ENCODE measurements around the gene HDAC10. TPM values are rescaled to one million over a fixed set of nuclear protein-coding genes. Genes with fewer than 3 reads are reported as not detected.

Gene HDAC10, protein sequence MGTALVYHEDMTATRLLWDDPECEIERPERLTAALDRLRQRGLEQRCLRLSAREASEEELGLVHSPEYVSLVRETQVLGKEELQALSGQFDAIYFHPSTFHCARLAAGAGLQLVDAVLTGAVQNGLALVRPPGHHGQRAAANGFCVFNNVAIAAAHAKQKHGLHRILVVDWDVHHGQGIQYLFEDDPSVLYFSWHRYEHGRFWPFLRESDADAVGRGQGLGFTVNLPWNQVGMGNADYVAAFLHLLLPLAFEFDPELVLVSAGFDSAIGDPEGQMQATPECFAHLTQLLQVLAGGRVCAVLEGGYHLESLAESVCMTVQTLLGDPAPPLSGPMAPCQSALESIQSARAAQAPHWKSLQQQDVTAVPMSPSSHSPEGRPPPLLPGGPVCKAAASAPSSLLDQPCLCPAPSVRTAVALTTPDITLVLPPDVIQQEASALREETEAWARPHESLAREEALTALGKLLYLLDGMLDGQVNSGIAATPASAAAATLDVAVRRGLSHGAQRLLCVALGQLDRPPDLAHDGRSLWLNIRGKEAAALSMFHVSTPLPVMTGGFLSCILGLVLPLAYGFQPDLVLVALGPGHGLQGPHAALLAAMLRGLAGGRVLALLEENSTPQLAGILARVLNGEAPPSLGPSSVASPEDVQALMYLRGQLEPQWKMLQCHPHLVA
- 7.9 to 14.0 TPM (median 12.2 TPM) in 5 replicates for total RNA-seq (2022; extraction: Qiagen RNA extraction; ENCODE audit: low read depth)

DNA sequence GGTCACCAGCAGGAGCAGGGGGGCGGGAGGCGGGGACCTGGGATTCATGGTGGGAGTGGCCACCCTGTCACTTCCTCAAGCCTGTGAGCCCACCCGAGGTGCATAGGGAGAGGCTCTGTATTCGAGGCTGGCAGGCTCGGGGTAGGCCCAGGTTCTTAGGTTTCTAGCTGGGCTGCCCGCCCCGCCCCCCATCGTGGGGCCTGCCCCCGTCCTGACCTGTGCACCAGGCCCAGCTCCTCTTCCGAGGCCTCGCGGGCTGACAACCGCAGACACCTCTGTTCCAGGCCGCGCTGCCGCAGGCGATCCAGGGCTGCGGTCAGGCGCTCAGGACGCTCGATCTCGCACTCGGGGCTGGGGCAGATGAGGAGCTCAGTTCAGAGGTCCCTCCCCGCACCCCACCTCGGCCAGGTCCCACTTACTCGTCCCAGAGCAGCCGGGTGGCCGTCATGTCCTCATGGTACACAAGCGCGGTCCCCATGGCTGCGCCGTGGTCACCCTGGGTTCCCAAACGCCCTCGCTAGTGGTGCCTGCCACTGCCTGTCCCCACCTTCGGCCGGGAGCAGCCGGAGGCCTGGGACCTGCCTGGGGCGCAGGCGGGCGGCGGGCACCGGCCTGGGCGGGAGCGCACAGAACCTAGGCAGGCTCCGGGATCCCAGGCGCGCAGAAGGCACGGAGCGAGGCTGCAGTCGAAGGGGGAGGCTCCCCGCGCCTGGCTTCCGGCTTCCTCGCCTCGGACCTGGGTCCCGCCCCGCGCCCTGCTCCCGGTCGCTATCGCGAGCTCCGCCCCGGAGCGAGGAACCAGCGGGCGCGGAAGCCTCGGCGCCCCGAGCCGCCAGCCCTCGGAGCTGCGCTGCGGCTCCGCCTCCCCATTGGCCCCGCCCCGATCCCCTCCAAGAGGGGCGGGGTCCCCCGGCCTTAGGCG, at the start of gene HDAC10:
TSS of gene HDAC10 (minus strand) at position 711 of the 922 bp plus-strand sequence. CDS start at position 478, 233 bp downstream.

DNA sequence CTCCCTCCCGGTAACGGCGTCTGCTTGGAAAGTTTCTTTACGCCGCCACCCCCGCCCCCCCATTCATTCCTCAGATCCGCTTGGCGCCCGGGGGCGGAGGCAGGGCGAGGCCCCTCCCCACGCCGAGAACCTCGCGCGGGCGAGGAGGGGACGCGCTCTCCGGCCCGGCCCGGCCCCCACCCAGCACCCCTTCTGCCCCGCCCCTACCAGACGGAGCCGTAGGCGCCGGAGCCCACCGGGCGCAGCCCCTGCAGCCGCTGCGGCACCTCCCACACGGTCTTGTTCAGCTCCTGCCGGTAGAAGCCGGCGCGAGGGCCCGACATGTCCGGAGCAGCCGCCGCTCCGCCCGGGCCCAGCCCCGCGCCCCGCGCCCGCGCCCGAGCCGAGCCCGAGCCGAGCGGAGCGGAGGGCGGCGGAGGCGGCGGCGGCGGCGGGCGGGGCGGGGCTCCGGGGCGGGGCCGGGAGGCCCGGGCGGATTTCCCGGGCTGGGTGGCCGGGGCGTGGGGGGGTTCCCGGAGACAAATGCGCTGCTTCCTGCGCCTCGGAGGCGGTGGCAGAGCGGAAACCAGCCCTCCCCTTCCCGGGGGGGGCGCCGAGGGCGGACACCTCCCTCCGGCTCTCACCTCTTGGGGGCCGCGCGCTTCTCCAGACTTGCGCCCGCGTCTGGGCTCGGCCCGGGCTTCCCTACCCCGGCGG, 19.1 kb upstream of the HDAC10 start, which contains the start of gene MAPK11:
TSS of gene MAPK11 (minus strand) at position 411 of the 696 bp plus-strand sequence. CDS start at position 323, 88 bp downstream.

GRCh38 chr22:50261615-50262459, 10.8 kb upstream of the HDAC10 start, which contains the start of gene MAPK12:
Gene MAPK12 (minus strand): TSS chr22:50261683. CDS start chr22:50261509, 174 bp downstream.

DNA sequence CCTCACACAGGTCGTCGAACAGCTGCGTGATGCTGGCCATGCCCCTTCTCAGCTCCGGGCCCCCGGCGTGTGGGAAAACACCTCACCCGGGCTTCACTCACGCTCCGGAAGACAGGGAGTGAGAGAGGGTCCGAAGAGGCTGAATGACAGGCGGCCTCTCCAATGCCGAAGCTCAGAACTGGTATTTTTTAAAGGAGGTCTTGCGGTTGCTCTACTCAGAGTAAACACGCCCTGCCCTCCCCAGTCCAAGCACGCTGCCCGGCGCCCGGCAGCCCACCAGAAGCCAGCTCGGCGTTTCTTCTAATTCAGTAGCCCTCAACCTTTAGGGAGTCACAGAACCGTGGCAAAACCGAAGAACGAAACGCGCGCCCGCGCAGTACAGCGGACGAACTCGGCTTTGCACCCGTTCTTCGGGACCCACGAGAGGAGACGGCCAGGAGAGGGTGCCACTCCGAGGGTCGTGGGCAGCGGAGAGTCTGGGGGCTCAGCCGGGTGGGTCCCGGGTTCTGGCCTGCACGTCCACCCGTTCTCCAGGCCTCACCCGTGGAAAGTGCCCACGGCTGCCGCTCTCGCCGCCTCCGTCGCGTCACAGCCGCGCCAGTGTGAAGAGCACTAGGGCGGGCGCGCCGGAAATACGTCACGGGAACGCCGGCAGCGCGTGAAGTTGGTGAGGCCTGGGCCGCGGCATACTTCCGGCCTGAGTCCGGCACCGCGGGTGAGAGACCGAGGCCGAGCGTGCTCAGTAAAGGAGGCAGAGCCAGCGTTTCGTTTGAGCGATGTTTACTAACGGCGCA, 6.4 kb downstream of the HDAC10 start, which contains the start of gene TUBGCP6:
TSS of gene TUBGCP6 (minus strand) at position 604 of the 794 bp plus-strand sequence. CDS start at position 40, 564 bp downstream.

DNA sequence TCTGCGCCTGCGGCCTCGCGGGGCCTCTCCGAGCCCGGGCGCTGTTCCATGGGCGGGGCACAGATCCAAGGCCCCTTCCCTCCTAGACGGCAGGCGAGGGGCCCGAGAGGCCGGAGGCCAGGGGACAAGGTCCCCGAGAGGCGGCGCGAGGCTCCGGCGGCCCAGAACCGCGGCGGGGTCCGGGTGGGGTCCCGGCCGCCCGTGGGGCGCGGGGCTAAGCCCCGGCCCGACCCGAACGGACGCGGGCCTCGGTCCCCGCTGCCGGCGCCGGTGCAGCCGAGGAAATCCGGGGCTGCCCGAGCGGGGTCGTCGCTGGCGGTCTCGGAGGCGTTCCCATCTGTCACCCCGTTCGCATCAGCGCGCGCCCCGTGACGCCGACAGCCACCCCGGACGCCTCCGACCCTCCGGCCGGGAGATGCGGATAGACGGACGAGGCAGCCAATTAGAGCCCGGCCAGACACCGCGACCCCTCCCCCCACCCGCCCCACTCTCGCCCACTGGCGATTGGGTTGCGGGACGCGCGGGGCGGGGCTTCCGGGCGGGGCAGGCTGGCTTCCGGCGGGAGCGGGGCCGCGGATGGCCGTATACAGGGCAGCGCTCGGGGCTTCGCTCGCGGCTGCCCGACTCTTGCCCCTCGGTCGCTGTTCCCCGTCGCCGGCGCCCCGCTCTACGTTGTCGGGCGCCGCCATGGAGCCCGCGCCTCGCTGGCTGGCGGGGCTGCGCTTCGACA, 50.4 kb downstream of the HDAC10 start, which contains the start of gene SELENOO:
TSS of gene SELENOO (plus strand) at position 551 of the 730 bp plus-strand sequence. CDS start at position 577, 26 bp downstream.

Other genes with a start within 250 kb of the HDAC10 start
- not detected in 5 replicates for gene IL17REL, start 238.5 kb downstream of the HDAC10 start, total RNA-seq (2022; extraction: Qiagen RNA extraction; ENCODE audit: low read depth)
- gene TTLL8, start 193.0 kb downstream of the HDAC10 start, total RNA-seq (2022; extraction: Qiagen RNA extraction; ENCODE audit: low read depth): not detected in 5 replicates
- 0.06 to 0.07 TPM (median 0.07 TPM) in 3 of 5 replicates, not detected in the others for gene MLC1, start 165.8 kb downstream of the HDAC10 start, total RNA-seq (2022; extraction: Qiagen RNA extraction; ENCODE audit: low read depth)
- gene MOV10L1, start 161.3 kb downstream of the HDAC10 start, total RNA-seq (2022; extraction: Qiagen RNA extraction; ENCODE audit: low read depth): not detected in 5 replicates
- 6.2 to 7.7 TPM (median 7.0 TPM) in 5 replicates for gene PANX2, start 80.5 kb downstream of the HDAC10 start, total RNA-seq (2022; extraction: Qiagen RNA extraction; ENCODE audit: low read depth)
- gene TRABD, start 65.4 kb downstream of the HDAC10 start, total RNA-seq (2022; extraction: Qiagen RNA extraction; ENCODE audit: low read depth): 23.5 to 41.4 TPM (median 35.1 TPM) in 5 replicates
- 13.1 to 22.1 TPM (median 17.1 TPM) in 5 replicates for gene SELENOO, start 50.3 kb downstream of the HDAC10 start, total RNA-seq (2022; extraction: Qiagen RNA extraction; ENCODE audit: low read depth)
- gene TUBGCP6, start 6.2 kb downstream of the HDAC10 start, total RNA-seq (2022; extraction: Qiagen RNA extraction; ENCODE audit: low read depth): 7.2 to 13.0 TPM (median 9.8 TPM) in 5 replicates
- gene MAPK12, start 10.4 kb upstream of the HDAC10 start, total RNA-seq (2022; extraction: Qiagen RNA extraction; ENCODE audit: low read depth): 18.0 to 24.9 TPM (median 23.4 TPM) in 5 replicates
- 4.5 to 7.4 TPM (median 7.0 TPM) in 5 replicates for gene MAPK11, start 19.1 kb upstream of the HDAC10 start, total RNA-seq (2022; extraction: Qiagen RNA extraction; ENCODE audit: low read depth)
- 93.1 to 128 TPM (median 108 TPM) in 5 replicates for gene PLXNB2, start 56.4 kb upstream of the HDAC10 start, total RNA-seq (2022; extraction: Qiagen RNA extraction; ENCODE audit: low read depth)
- 2.2 to 3.4 TPM (median 2.8 TPM) in 5 replicates for gene DENND6B, start 75.7 kb upstream of the HDAC10 start, total RNA-seq (2022; extraction: Qiagen RNA extraction; ENCODE audit: low read depth)
- 9.3 to 13.6 TPM (median 13.2 TPM) in 5 replicates for gene PPP6R2, start 92.1 kb upstream of the HDAC10 start, total RNA-seq (2022; extraction: Qiagen RNA extraction; ENCODE audit: low read depth)
- gene SBF1, start 223.8 kb upstream of the HDAC10 start, total RNA-seq (2022; extraction: Qiagen RNA extraction; ENCODE audit: low read depth): 17.7 to 27.3 TPM (median 24.6 TPM) in 5 replicates
- gene ADM2, start 230.3 kb upstream of the HDAC10 start, total RNA-seq (2022; extraction: Qiagen RNA extraction; ENCODE audit: low read depth): 0.49 to 0.87 TPM (median 0.50 TPM) in 5 replicates
- 0.05 TPM in 1 of 5 replicates, not detected in the others for gene MIOX, start 235.6 kb upstream of the HDAC10 start, total RNA-seq (2022; extraction: Qiagen RNA extraction; ENCODE audit: low read depth)